Adipocyte (in vitro differentiated cells): Measurements from ENCODE around the gene PAQR8.
A peak's percentile ranks its signal among the peaks of the same experiment; 100 is the strongest.

ENCODE experiments used
- DNase-seq: peaks from one replicate; pipeline ENCODE4 v3.0.0-alpha.2; 2015; ENCODE audit warnings: low read depth
- H3K27me3 ChIP-seq: replicated peaks from 2 replicates; pipeline ENCODE4 v1.7.0; 2013; ENCODE audit warnings: mild to moderate bottlenecking, low read length, moderate library complexity; ENCODE audit not compliant: control insufficient read depth, insufficient read depth
- H3K36me3 ChIP-seq: 2 replicates; pipeline ENCODE4 v1.7.0; 2013; ENCODE audit warnings: low read length, mild to moderate bottlenecking, moderate library complexity; ENCODE audit not compliant: control insufficient read depth, insufficient read depth, severe bottlenecking
- H3K4me1 ChIP-seq: 2 replicates; pipeline ENCODE4 v1.7.0; 2013; ENCODE audit warnings: mild to moderate bottlenecking, low read length, moderate library complexity; ENCODE audit not compliant: control insufficient read depth, insufficient read depth
- H3K4me3 ChIP-seq: 2 replicates; pipeline ENCODE4 v1.7.0; 2013; ENCODE audit warnings: mild to moderate bottlenecking, low read length, moderate library complexity
- H3K9ac ChIP-seq: 2 replicates; pipeline ENCODE4 v1.7.0; 2013; ENCODE audit warnings: mild to moderate bottlenecking, low read length, moderate library complexity
- H3K9me3 ChIP-seq: 2 replicates; pipeline ENCODE4 v1.7.0; 2013; ENCODE audit warnings: mild to moderate bottlenecking, low read length, moderate library complexity; ENCODE audit not compliant: control insufficient read depth

PAQR8 gene

DNA sequence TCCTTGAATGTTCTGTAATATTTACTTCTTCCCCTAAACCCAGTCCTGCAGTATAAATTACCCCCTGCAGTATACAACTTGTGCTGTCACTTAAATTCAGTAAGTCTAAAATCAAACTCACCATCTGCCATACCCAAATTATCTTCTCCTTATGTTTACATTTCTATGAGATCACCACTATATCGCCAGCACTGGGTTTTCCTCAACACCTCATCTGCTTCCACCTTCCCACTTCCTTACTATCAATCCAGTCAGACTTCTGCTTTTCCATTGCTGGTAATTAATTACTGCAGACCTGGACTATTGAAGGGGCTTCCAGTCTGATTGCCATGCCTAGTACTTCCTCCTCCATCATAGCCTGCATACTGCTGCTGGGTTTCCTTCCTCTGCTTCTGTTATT is 73.4 kb downstream of the PAQR8 start:
- Histone ChIP-seq H3K9ac (no peak overlapping the region), H3K4me1 (no peaks in the 10 kb centered on the region), H3K27me3 (no peaks in the 10 kb centered on the region), H3K9me3 (no peaks in the 10 kb centered on the region), H3K4me3 (no peak overlapping the region), H3K36me3 (peaks cover 17% of the 10 kb centered on the region)
- DNase-seq: no peak

- H3K9me3 ChIP-seq: no peaks in the 10 kb centered on the region
- peaks cover 18% of the 10 kb centered on the region for H3K36me3 ChIP-seq
- H3K9ac ChIP-seq: no peak overlapping the region
- H3K4me3 ChIP-seq: no peak overlapping the region
- DNase-seq: no peak
- no peaks in the 10 kb centered on the region for H3K27me3 ChIP-seq
- no peaks in the 10 kb centered on the region for H3K4me1 ChIP-seq
These were observed 77.0 kb downstream of the PAQR8 start for GRCh38 chr6:52438926-52439325.

DNA sequence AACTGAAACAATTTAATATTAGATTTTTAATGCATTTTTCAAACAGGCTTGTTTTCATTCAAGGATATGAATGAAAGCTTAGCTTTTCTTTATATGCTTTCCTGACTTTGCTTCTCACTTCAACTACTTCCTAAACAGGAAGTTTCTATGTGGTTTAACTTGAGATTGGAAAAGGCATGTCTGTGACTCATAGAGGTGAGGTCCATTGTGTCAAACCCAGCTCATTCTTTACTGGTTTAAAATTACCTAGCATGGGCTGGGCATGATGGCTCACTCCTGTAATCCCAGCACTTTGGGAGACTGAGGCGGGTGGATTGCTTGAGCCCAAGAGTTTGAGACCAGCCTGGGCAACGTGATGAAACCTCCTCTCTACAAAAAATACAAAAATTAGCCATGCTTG is 92.6 kb downstream of the PAQR8 start:
- Histone ChIP-seq H3K9me3 (peaks cover 9% of the 10 kb centered on the region), H3K36me3 (peaks cover 3% of the 10 kb centered on the region), H3K4me1 (no peaks in the 10 kb centered on the region), H3K9ac (no peak overlapping the region), H3K4me3 (no peak overlapping the region), H3K27me3 (no peaks in the 10 kb centered on the region)
- peak; percentile 1 for DNase-seq

GRCh38 chr6:52457096-52457495 is 95.1 kb downstream of the PAQR8 start:
- no peaks in the 10 kb centered on the region for H3K4me1 ChIP-seq
- no peaks in the 10 kb centered on the region for H3K9me3 ChIP-seq
- H3K27me3 ChIP-seq: no peaks in the 10 kb centered on the region
- H3K9ac ChIP-seq: no peak overlapping the region
- no peak overlapping the region for H3K4me3 ChIP-seq
- DNase-seq: no peak
- H3K36me3 ChIP-seq: peaks cover 3% of the 10 kb centered on the region
